Cardiac muscle cell (in vitro differentiated cells and primary cell): ENCODE data around the gene PARP15. TPM values are rescaled to one million over a fixed set of nuclear protein-coding genes. Genes with fewer than 3 reads are reported as not detected.
"Not testable (repeated sequence)": the region's sequence is repeated elsewhere in the genome, so short reads cannot be mapped to it uniquely, and the experiment has no call there.

Experiments
- DNase-seq, 2 donors: peaks; one replicate each; pipeline versions ENCODE4 v3.0.0 to v3.0.0-alpha.2; 2010 to 2017; ENCODE audit warnings: low read depth in 1 of 2, low spot score in 1 of 2
- H3K27ac ChIP-seq: fragments of 200-600 bp; sonication (generic); 2 replicates; pipeline ENCODE4 v1.5.1; 2016
- H3K27me3 ChIP-seq: fragments of 200-600 bp; sonication (generic); 2 replicates; pipeline ENCODE4 v1.6.0; 2016; ENCODE audit warnings: control low read depth
- H3K36me3 ChIP-seq: fragments of 200-600 bp; sonication (generic); 2 replicates; pipeline ENCODE4 v1.5.1; 2016; ENCODE audit warnings: control low read depth
- H3K4me1 ChIP-seq: fragments of 200-600 bp; sonication (generic); 2 replicates; pipeline ENCODE4 v1.8.1; 2017; ENCODE audit warnings: low read depth, mild to moderate bottlenecking, mixed run types
- H3K4me3 ChIP-seq: fragments of 200-600 bp; sonication (generic); 2 replicates; pipeline ENCODE4 v1.5.1; 2016; ENCODE audit warnings: mild to moderate bottlenecking
- H3K9me3 ChIP-seq: fragments of 200-600 bp; sonication (generic); 2 replicates; pipeline ENCODE4 v1.5.1; 2017; ENCODE audit warnings: low read depth, mild to moderate bottlenecking, control low read depth
- CTCF ChIP-seq: IDR thresholded peaks from 2 replicates; pipeline ENCODE4 v1.5.1; 2012; ENCODE audit warnings: low read depth, mild to moderate bottlenecking, low read length
- polyA plus RNA-seq: library from polyadenylated mRNA; unstranded; fragments of >200 nt; fragmentation: Nextera tagmentation; extraction: Ambion mirVana; gene quantifications from 2 replicates; pipeline ENCODE4 v1.2.1, GENCODE V29; 2016
- total RNA-seq: library from RNA; depleted of rRNA; stranded (reverse); fragments of >200 nt; gene quantifications from 2 replicates; pipeline ENCODE4 v1.2.3, GENCODE V29; 2016

Gene PARP15
- total and polyA plus RNA-seq, 2 experiments from 2014 or later, result 0.05 TPM; not detected in 1

GRCh38 chr3:122681974-122682409 lies 104.5 kb downstream of the PARP15 start:
- no peak overlapping the region for H3K27ac ChIP-seq
- H3K4me3 ChIP-seq, result no peak overlapping the region
- DNase-seq, result no peak
- no peaks in the 10 kb centered on the region for H3K9me3 ChIP-seq
- no peaks in the 10 kb centered on the region for H3K36me3 ChIP-seq
- H3K4me1 ChIP-seq, result no peaks in the 10 kb centered on the region
- H3K27me3 ChIP-seq, result peaks cover 42% of the 10 kb centered on the region
- TF ChIP-seq CTCF, result no peak

GRCh38 chr3:122682778-122683411 lies 105.4 kb downstream of the PARP15 start:
- H3K27ac ChIP-seq, result not testable (repeated sequence)

GRCh38 chr3:122687298-122687697 lies 109.8 kb downstream of the PARP15 start:
- Histone ChIP-seq H3K9me3 (no peaks in the 10 kb centered on the region), H3K4me1 (no peaks in the 10 kb centered on the region), H3K27me3 (peaks cover 12% of the 10 kb centered on the region), H3K27ac (no peak overlapping the region), H3K36me3 (no peaks in the 10 kb centered on the region), H3K4me3 (no peak overlapping the region)
- DNase-seq, result no peak
- no peak for TF ChIP-seq CTCF

More at GRCh38 chr3:122682778-122683411, 105.4 kb downstream of the PARP15 start:
- DNase-seq, H3K4me3 ChIP-seq, H3K9me3 ChIP-seq, H3K4me1 ChIP-seq, H3K36me3 ChIP-seq: not testable (repeated sequence)
- H3K27me3 ChIP-seq, result peaks cover 42% of the 10 kb centered on the region

Other genes starting within 250 kb of the PARP15 start
- 54.8 and 60.7 TPM in 2 replicates for gene MIX23, start 194.4 kb upstream of the PARP15 start, total RNA-seq
- 79.8 and 81.5 TPM in 2 replicates for gene MIX23, start 194.4 kb upstream of the PARP15 start, polyA plus RNA-seq
- gene FAM162A, start 193.5 kb upstream of the PARP15 start, total RNA-seq, result 182 and 209 TPM in 2 replicates
- gene FAM162A, start 193.5 kb upstream of the PARP15 start, polyA plus RNA-seq, result 613 and 642 TPM in 2 replicates
- 3.1 and 4.9 TPM in 2 replicates for gene WDR5B, start 161.6 kb upstream of the PARP15 start, total RNA-seq
- gene WDR5B, start 161.6 kb upstream of the PARP15 start, polyA plus RNA-seq, result 3.9 and 4.2 TPM in 2 replicates
- gene KPNA1, start 62.7 kb upstream of the PARP15 start, total RNA-seq, result 28.0 and 42.2 TPM in 2 replicates
- gene KPNA1, start 62.7 kb upstream of the PARP15 start, polyA plus RNA-seq, result 33.3 and 45.4 TPM in 2 replicates
- 0.25 and 0.42 TPM in 2 replicates for gene PARP9, start 13.3 kb upstream of the PARP15 start, total RNA-seq
- 0.56 and 0.60 TPM in 2 replicates for gene PARP9, start 13.3 kb upstream of the PARP15 start, polyA plus RNA-seq
- 0.14 and 0.33 TPM in 2 replicates for gene DTX3L, start 13.3 kb upstream of the PARP15 start, total RNA-seq
- 0.04 and 0.22 TPM in 2 replicates for gene DTX3L, start 13.3 kb upstream of the PARP15 start, polyA plus RNA-seq
- 1.0 and 4.0 TPM in 2 replicates for gene PARP14, start 103.2 kb downstream of the PARP15 start, total RNA-seq
- gene PARP14, start 103.2 kb downstream of the PARP15 start, polyA plus RNA-seq, result 0.42 and 1.0 TPM in 2 replicates
- 2.9 and 3.1 TPM in 2 replicates for gene HSPBAP1, start 216.2 kb downstream of the PARP15 start, total RNA-seq
- 2.5 and 7.2 TPM in 2 replicates for gene HSPBAP1, start 216.2 kb downstream of the PARP15 start, polyA plus RNA-seq
- 15.9 and 20.8 TPM in 2 replicates for gene SLC49A4, start 217.4 kb downstream of the PARP15 start, total RNA-seq
- 10.1 and 16.4 TPM in 2 replicates for gene SLC49A4, start 217.4 kb downstream of the PARP15 start, polyA plus RNA-seq